ENCODE results near the gene SPATA16.
"Not testable (repeated sequence)": the region's sequence is repeated elsewhere in the genome, so short reads cannot be mapped to it uniquely, and the experiment has no call there.

The SPATA16 gene

DNA sequence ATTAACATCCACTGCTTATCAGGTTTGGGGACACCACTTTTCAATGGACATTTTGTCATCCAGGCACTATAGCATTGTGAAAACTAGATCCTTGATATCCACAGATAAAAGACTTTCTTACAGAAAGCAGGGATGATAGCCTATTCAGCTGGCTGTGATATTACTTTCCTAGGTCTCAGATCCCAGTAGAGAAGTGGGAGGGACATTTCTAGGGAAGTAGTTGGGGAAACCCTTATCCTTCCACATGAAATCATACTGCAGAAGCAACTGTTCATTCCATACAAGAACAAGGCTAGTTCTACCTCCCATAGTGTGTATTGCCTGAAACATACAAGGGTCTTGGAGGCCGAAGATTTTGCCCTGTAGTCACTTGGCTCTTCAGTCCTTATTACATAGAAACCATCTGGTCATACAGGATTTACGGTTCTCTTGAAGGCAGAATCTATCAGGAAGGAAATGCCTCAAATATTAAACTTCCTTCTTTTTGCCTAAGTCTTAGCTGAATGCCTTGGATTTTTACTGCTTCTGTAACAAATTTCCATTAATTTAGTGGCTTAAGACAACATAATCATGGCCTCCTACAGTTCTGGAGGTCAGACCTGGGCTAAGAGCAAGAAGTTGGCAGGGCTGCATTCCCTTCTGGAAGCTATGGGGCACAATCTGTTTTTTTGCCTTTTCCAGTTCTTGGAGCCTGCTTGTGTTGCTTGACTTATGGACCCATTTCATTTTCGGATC lies 271.1 kb downstream of the SPATA16 start:
- no peak for DNase-seq

- DNase-seq: peak; percentile 4
Measured at GRCh38 chr3:172869368-172869771, 271.7 kb downstream of the SPATA16 start.

GRCh38 chr3:172868582-172869200 lies 272.3 kb downstream of the SPATA16 start:
- DNase-seq: no peak

GRCh38 chr3:172866726-172867350 lies 274.2 kb downstream of the SPATA16 start:
- DNase-seq: not testable (repeated sequence)

GRCh38 chr3:172859041-172859440 lies 282.0 kb downstream of the SPATA16 start:
- no peak for DNase-seq

DNA sequence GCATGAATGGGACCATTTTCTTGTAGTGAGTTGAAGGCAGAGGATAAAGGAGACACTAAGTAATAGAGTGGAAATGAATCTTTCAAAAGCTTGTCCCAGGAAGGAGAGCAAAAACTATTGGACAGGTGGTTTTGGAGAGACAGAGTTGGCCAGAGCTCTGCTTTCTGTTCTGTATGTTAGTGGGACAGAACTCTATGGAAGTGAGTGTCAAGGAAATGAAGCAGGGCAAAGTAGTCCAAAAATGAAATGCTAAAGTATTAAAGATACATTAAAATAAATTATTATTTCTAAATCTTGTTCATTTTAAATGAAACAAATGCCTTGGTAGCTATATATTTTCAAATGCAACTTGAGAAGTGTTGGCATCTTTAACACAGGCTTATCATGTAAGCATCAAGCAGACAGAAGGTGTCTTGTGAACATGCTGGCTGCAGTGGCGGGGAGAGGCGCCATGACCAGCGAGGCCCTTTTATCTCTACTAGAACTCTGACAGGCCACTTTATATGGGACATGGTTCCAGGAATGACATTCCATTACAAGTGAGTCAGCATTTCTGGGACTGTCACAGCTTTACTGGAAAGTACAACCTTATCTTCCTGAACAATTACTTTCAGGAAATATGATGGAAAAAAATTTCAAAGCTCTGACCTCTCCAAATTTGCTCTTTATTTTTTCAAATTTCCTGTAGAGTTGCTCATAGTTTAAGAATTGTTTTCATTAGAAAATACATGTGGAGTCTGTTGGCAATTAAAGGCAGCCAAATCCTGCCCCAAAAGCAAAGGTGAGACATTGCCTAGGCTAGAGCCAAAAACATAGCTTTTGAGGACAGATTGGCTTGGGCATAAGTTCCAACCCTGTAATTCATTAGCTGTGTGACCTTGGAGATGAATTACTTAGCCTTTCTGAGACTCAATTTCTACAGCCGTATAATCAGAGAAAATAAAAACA lies 284.0 kb downstream of the SPATA16 start:
- DNase-seq: no peak

- DNase-seq: no peak
Measured at GRCh38 chr3:172855037-172855436, 286.0 kb downstream of the SPATA16 start.

- DNase-seq: no peak
Measured at GRCh38 chr3:172853921-172854666, 286.9 kb downstream of the SPATA16 start.

- no peak for DNase-seq
Measured at GRCh38 chr3:172853005-172853404, 288.0 kb downstream of the SPATA16 start.

GRCh38 chr3:172848910-172849309 lies 292.1 kb downstream of the SPATA16 start:
- no peak for DNase-seq

DNA sequence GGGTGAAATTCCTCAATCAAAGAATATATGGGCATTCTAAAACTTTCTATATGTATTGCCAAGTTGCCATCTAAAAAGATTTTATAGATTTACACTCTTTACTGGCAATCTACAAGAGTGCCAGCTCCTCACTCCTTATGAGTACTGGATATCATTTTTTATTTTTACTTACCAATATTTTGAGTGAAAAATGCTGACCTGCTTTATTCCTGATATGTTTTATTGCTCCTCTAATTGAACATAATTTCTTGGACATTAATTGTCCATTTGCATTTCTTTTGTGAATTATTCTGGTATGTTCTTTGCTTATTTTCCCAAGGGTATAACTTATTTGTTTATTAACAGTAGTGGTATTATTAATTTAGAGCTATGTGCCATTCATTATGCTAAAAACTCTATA lies 293.7 kb downstream of the SPATA16 start:
- DNase-seq: no peak

- DNase-seq: no peak
Measured at GRCh38 chr3:172846706-172847105, 294.3 kb downstream of the SPATA16 start.

- DNase-seq: no peak
Measured at GRCh38 chr3:172846103-172846561, 294.9 kb downstream of the SPATA16 start.

DNA sequence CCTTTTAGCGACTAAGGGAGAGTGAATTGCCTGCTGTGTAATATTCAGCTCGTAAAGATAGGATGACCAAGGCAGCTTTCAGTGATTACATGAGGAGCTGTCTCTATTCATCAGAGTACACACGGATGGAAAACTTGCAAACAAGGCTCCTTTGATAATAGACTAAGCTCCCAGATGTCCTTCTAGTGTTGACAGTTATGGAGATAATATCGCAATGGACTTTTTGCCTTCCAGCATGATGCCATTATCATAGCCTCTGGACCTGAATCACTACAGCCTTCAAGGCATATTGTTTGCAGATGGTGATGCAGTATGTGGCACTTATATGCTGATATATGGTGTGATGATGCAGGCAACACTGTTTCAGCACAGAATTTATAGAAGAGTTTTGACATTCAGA lies 296.6 kb downstream of the SPATA16 start:
- no peak for DNase-seq

DNA sequence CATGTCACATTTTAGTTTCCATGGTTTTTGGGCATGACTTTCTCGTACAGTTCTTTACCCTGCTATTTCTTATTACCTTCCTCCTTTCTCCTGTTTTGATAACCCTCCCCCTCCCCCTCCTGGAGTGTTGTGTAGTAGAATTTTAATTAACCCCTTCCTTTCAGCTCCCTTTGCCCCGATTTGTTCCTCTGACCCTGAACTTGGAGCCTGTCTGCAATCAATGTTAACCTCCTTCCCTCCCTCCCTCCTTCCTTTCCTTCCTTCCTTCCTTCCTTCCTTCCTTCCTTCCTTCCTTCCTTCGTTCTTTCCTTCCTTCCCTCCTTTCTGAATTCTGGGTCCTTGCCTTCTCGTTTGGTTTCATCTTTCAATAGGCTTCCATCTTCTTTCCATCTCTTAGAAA lies 300.1 kb downstream of the SPATA16 start:
- no peak for DNase-seq

DNA sequence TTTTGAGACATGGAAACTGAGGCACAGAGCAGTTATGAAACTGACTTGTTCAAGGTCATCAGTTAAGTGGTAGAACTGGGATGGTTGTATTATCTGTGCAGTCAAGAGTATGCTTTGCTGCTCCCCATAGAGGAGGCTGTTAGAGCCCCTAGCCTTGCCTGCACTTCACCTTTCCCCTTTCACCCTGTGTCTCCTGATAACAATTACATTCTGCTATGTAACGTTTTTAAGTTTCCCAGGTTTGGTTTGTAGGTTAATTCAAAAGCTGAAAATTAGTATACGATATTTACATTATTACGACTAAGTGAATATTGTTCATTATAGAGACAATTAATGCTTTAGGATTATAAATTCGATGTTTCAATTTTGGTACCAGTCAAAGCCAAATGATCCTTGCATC lies 300.6 kb downstream of the SPATA16 start:
- no peak for DNase-seq

DNA sequence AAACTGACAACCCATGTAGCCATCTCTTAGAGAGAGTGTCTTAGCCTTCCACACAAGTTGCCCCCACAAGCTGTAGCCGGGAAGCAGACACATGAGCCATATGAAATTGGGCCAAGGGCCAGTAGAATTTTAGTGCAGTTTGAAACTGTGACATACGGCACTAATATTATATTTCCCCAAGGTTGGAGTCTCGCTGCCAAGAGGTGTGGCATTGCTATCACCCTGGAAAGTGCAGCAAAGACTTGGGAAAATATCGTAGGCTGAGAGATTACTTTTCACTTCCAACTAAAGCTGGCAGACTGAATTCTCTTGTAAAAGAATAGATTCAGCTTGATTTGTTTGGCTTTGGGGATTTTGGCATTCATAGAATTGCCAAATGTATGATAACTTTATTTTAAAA lies 301.4 kb downstream of the SPATA16 start:
- DNase-seq: no peak

All from hematopoietic multipotent progenitor cell treated with erythropoietin and hydrocortisone succinate and interleukin-3 and kit ligand, for 6 days (in vitro differentiated cells).